GM12878 (cell line): ENCODE measurements around the gene LCE2C. TPM values are rescaled to one million over a fixed set of nuclear protein-coding genes. Genes with fewer than 3 reads are reported as not detected.

Experiments
- ATAC-seq: fragments of 200-7000 bp; cut with Tn5 transposase; 3 replicates; pipeline ENCODE4 v1.9.1; 2020; ENCODE audit warnings: mild to moderate bottlenecking, moderate library complexity
- BruUV-seq: library from RNA; stranded (reverse); fragments of 400-500 nt; replicated peaks from 2 replicates; lab custom pipeline; 2021; lab: Mats Ljungman, UMichigan
- CTCF ChIA-PET: fragments of 300-600 bp; sonication (Branson Sonifier 250); formaldehyde crosslinking; extraction: SDS; loops from one replicate; lab custom pipeline; 2021; ENCODE audit warnings: inconsistent platforms; lab: Yijun Ruan, JAX
- POLR2A ChIA-PET: fragments of 350-600 bp; formaldehyde crosslinking; extraction: SDS; loops from one replicate; lab custom pipeline; 2021; ENCODE audit warnings: inconsistent platforms; lab: Charles Lee
- RAD21 ChIA-PET: fragments of 300-600 bp; sonication (Branson Sonifier 250); formaldehyde crosslinking; loops from one replicate; lab custom pipeline; 2023; ENCODE audit warnings: antibody characterized with exemption; ENCODE audit not compliant: unreplicated experiment; lab: Charles Lee
- SMC1A ChIA-PET: fragments of 300-600 bp; sonication (Branson Sonifier 250); formaldehyde crosslinking; loops from one replicate; lab custom pipeline; 2023; ENCODE audit not compliant: unreplicated experiment, uncharacterized antibody; lab: Charles Lee
- DNase-seq: peaks from one replicate; pipeline ENCODE4 v3.0.0-alpha.2; 2011; ENCODE audit warnings: low read depth, low spot score
- FAIRE-seq: peaks from 3 replicates; lab custom pipeline; 2011; peaks lifted over from hg19 to GRCh38; lab: Jason Lieb, UNC
- H2AFZ ChIP-seq: 2 replicates; pipeline ENCODE4 v1.6.0; 2011; ENCODE audit warnings: low read depth, low read length, control low read depth; ENCODE audit not compliant: control insufficient read depth
- H3K27ac ChIP-seq: 2 replicates; pipeline ENCODE4 v1.5.1; 2011; ENCODE audit warnings: control low read depth; ENCODE audit not compliant: control insufficient read depth, insufficient read depth
- H3K27me3 ChIP-seq, 2 experiments: replicated peaks in 1 of 2; 2 replicates each; pipeline versions ENCODE4 v1.6.0 to v1.6.1; 2011; ENCODE audit warnings: low read length in 1 of 2; ENCODE audit not compliant: control insufficient read depth in 2 of 2, insufficient read depth in 2 of 2
- H3K36me3 ChIP-seq, 2 experiments: 2 replicates each; pipeline ENCODE4 v1.5.1; 2011; ENCODE audit warnings: low read length in 1 of 2; ENCODE audit not compliant: control insufficient read depth in 2 of 2, insufficient read depth in 2 of 2
- H3K4me1 ChIP-seq: 2 replicates; pipeline ENCODE4 v1.6.1; 2011; ENCODE audit warnings: mild to moderate bottlenecking, low read length, moderate library complexity, mixed read lengths; ENCODE audit not compliant: control insufficient read depth, insufficient read depth
- H3K4me2 ChIP-seq: 2 replicates; pipeline ENCODE4 v1.6.0; 2011; ENCODE audit warnings: control low read depth; ENCODE audit not compliant: control insufficient read depth, insufficient read depth
- H3K4me3 ChIP-seq: fragments of 200-600 bp; sonication (generic); 2 replicates; pipeline ENCODE4 v1.5.1; 2016
- H3K79me2 ChIP-seq: 2 replicates; pipeline ENCODE4 v1.6.0; 2011; ENCODE audit warnings: low read length; ENCODE audit not compliant: control insufficient read depth, insufficient read depth
- H3K9ac ChIP-seq: 2 replicates; pipeline ENCODE4 v1.8.0; 2011; ENCODE audit warnings: low read length, control low read depth, mixed read lengths; ENCODE audit not compliant: control insufficient read depth, insufficient read depth
- H3K9me3 ChIP-seq: replicated peaks from 3 replicates; pipeline ENCODE4 v1.5.1; 2011; ENCODE audit warnings: mild to moderate bottlenecking, low read length; ENCODE audit not compliant: control insufficient read depth, insufficient read depth
- H4K20me1 ChIP-seq: 2 replicates; pipeline ENCODE4 v1.6.0; 2011; ENCODE audit not compliant: control insufficient read depth, insufficient read depth
- ASH2L ChIP-seq: fragments of 300-600, 200-600 bp; sonication (generic); IDR thresholded peaks from 2 replicates; pipeline ENCODE4 v1.6.1; 2017; ENCODE audit warnings: low read depth, mild to moderate bottlenecking, borderline replicate concordance
- DPF2 ChIP-seq: fragments of 450-650 bp; IDR thresholded peaks from 2 replicates; pipeline ENCODE4 v1.6.1; 2017; ENCODE audit warnings: mild to moderate bottlenecking
- GABPA ChIP-seq: IDR thresholded peaks from 2 replicates; pipeline ENCODE4 v1.6.1; 2014; ENCODE audit warnings: antibody characterized with exemption, low read depth, mild to moderate bottlenecking, inconsistent platforms
- HDGF ChIP-seq: fragments of 450-650 bp; IDR thresholded peaks from 2 replicates; pipeline ENCODE4 v1.6.1; 2016; ENCODE audit warnings: antibody characterized with exemption
- HSF1 ChIP-seq: fragments of 150-350 bp; IDR thresholded peaks from 2 replicates; pipeline ENCODE4 v1.6.1; 2014; ENCODE audit warnings: mild to moderate bottlenecking, low read depth, low read length
- NFIC ChIP-seq: IDR thresholded peaks from 2 replicates; pipeline ENCODE4 v1.6.1; 2012; ENCODE audit warnings: low read depth, mild to moderate bottlenecking, inconsistent platforms, low read length, moderate library complexity
- NR2C2 ChIP-seq: IDR thresholded peaks from 2 replicates; pipeline ENCODE4 v1.6.1; 2011; ENCODE audit warnings: borderline replicate concordance, low read depth; ENCODE audit not compliant: control insufficient read depth, insufficient read length
- NRF1 ChIP-seq: conservative IDR thresholded peaks from 2 replicates; pipeline ENCODE4 v1.6.1; 2011; ENCODE audit warnings: mild to moderate bottlenecking, low read depth, low read length, improper control_type of control experiment
- POLR2AphosphoS2 ChIP-seq: IDR thresholded peaks from 2 replicates; pipeline ENCODE4 v1.6.1; 2011; ENCODE audit warnings: low read depth, mild to moderate bottlenecking, low read length, improper control_type of control experiment, moderate library complexity
- SREBF1 ChIP-seq: IDR thresholded peaks from 2 replicates; pipeline ENCODE4 v1.6.1; 2012; ENCODE audit warnings: mild to moderate bottlenecking, low read length
- SUZ12 ChIP-seq: fragments of 200-600 bp; sonication (generic); IDR thresholded peaks from one replicate; pipeline ENCODE4 v1.6.1; 2018; ENCODE audit warnings: antibody characterized with exemption, mild to moderate bottlenecking; ENCODE audit not compliant: unreplicated experiment
- TCF7 ChIP-seq: IDR thresholded peaks from 2 replicates; pipeline ENCODE4 v1.6.1; 2014; ENCODE audit warnings: antibody characterized with exemption, borderline replicate concordance
- USF2 ChIP-seq: IDR thresholded peaks from 2 replicates; pipeline ENCODE4 v1.6.1; 2011; ENCODE audit warnings: low read depth, low read length, improper control_type of control experiment, borderline replicate concordance
- YBX1 ChIP-seq: fragments of 450-650 bp; IDR thresholded peaks from 2 replicates; pipeline ENCODE4 v1.6.1; 2016; ENCODE audit warnings: antibody characterized with exemption
- ZZZ3 ChIP-seq: IDR thresholded peaks from 2 replicates; pipeline ENCODE4 v1.6.1; 2011; ENCODE audit warnings: low read depth; ENCODE audit not compliant: control insufficient read depth, insufficient read length
- WGBS: methylation state at CpG from one replicate; pipeline ENCODE4 v1.1.6; 2016; ENCODE audit warnings: low lambda C conversion rate; ENCODE audit not compliant: insufficient replicate concordance, insufficient coverage; ENCODE audit errors: missing lambda C conversion rate; 5-methylcytosine and 5-hydroxymethylcytosine counted together
- in situ Hi-C: fragments of 300-500 bp; cut with MboI; formaldehyde crosslinking; loops from 9 replicates; pipeline ENCODE4 v1.14.3; 2018; ENCODE audit warnings: mixed read lengths
- intact Hi-C: fragments of 100-400 bp; cut with micrococcal nuclease; formaldehyde crosslinking; loops from one replicate; pipeline ENCODE4 v1.14.2; 2022; ENCODE audit not compliant: unreplicated experiment
- polyA plus RNA-seq, 11 experiments: library from polyadenylated mRNA; depleted of rRNA in 4 of 11; unstranded in 6 of 11; stranded (reverse) in 5 of 11; fragments of >200 nt; fragmentation: Nextera tagmentation in 4 of 11; fragmentation: Illumina TruSeq in 1 of 11; extraction: Ambion mirVana in 4 of 11; extraction: Trizol in 1 of 11; gene quantifications; 1 replicate in 1 of 11; 2 replicates in 10 of 11; pipeline versions ENCODE4 v1.2.1 to v1.2.3, GENCODE V29; 2011 to 2016; ENCODE audit warnings: inconsistent platforms in 2 of 11, missing spikeins in 2 of 11, low read depth in 1 of 11
- total RNA-seq, 4 experiments: library from RNA; depleted of rRNA in 3 of 4; stranded (reverse); fragments of >200 nt in 3 of 4; fragmentation: Illumina TruSeq in 1 of 4; extraction: Trizol in 1 of 4; gene quantifications; 2 replicates each; pipeline versions ENCODE4 v1.2.1 to v1.2.3, GENCODE V29; 2013 to 2021
- TF ChIP-seq, protein P1 (sequence below): IDR thresholded peaks from 2 replicates; pipeline ENCODE4 v1.6.1; 2012; ENCODE audit warnings: low read length, inconsistent platforms
- TF ChIP-seq, protein P2 (sequence below): IDR thresholded peaks from 2 replicates; pipeline ENCODE4 v1.6.1; 2012; ENCODE audit warnings: improper control_type of control experiment, low read depth, low read length; ENCODE audit not compliant: insufficient replicate concordance

LCE2C gene
- total and polyA plus RNA-seq, 10 of the 15 experiments (the other 5 are each of a cell fraction or from before 2014, with no cell fraction given) = not detected

DNA sequence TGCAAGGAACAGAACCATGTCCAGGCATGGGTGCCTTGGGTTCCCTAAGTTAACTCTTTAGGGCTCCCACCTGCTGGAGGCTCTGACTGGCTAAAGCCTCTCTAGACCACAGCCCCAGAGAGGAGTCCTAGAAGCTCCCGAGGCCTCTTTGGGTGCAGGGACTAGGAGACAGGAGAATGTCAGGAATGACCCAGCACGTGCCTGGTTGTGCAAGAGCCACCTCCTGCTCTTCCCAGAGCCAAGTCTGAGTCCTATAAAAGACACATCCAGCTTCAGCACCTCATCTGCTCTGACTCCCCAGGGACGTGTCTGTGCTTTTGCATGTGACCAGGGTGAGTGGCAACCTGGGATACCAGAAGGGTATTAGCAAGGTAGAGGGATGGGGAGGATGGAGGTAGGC, 12.0 kb upstream of the LCE2C start, which contains the start of gene LCE2D:
TSS of gene LCE2D (plus strand) at position 283 of the 400 bp plus-strand sequence. CDS start 726 bp downstream, outside the sequence.
- Histone ChIP-seq H3K79me2 (no peaks in the 10 kb centered on the region), H3K27me3 (peaks cover 0 to 2% of the 10 kb centered on the region in 2 experiments; a peak in 2 of 4 replicates), H3K9me3 (no peaks in the 10 kb centered on the region), H3K27ac (no peak within 1 kb of the TSS), H3K9ac (no peak within 1 kb of the TSS), H3K4me2 (no peak within 1 kb of the TSS), H4K20me1 (no peaks in the 10 kb centered on the region), H3K4me3 (no peak within 1 kb of the TSS), H3K36me3 (no peaks in the 10 kb centered on the region), H3K4me1 (no peaks in the 10 kb centered on the region), H2AFZ (no peak within 1 kb of the TSS)
- in situ Hi-C loops (no loop called here), intact Hi-C loops (no loop called here)
- ChIA-PET POLR2A (no interaction called here), RAD21 (no interaction called here), SMC1A (no interaction called here), CTCF (interaction anchor here (0.7 kb wide), 1 partner anchor 10 kb away, joined by 3 read pairs; no protein-coding TSS in a partner anchor)
- BruUV-seq = no TSS peak
- ATAC-seq (no peak), DNase-seq (no peak), FAIRE-seq (no peak)
- 2% methylated on average over 3 of the region's 3 CpGs for WGBS
- TF ChIP-seq SREBF1 (no peak), ASH2L (no peak), HSF1 (no peak), POLR2AphosphoS2 (no peak), NR2C2 (no peak), GABPA (no peak), YBX1 (no peak), TCF7 (no peak), DPF2 (no peak), HDGF (no peak), USF2 (no peak), NRF1 (no peak), NFIC (no peak), SUZ12 (no peak), ZZZ3 (no peak)
- TF ChIP-seq, protein P1, sequence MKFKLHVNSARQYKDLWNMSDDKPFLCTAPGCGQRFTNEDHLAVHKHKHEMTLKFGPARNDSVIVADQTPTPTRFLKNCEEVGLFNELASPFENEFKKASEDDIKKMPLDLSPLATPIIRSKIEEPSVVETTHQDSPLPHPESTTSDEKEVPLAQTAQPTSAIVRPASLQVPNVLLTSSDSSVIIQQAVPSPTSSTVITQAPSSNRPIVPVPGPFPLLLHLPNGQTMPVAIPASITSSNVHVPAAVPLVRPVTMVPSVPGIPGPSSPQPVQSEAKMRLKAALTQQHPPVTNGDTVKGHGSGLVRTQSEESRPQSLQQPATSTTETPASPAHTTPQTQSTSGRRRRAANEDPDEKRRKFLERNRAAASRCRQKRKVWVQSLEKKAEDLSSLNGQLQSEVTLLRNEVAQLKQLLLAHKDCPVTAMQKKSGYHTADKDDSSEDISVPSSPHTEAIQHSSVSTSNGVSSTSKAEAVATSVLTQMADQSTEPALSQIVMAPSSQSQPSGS = no peak
- TF ChIP-seq, protein P2, sequence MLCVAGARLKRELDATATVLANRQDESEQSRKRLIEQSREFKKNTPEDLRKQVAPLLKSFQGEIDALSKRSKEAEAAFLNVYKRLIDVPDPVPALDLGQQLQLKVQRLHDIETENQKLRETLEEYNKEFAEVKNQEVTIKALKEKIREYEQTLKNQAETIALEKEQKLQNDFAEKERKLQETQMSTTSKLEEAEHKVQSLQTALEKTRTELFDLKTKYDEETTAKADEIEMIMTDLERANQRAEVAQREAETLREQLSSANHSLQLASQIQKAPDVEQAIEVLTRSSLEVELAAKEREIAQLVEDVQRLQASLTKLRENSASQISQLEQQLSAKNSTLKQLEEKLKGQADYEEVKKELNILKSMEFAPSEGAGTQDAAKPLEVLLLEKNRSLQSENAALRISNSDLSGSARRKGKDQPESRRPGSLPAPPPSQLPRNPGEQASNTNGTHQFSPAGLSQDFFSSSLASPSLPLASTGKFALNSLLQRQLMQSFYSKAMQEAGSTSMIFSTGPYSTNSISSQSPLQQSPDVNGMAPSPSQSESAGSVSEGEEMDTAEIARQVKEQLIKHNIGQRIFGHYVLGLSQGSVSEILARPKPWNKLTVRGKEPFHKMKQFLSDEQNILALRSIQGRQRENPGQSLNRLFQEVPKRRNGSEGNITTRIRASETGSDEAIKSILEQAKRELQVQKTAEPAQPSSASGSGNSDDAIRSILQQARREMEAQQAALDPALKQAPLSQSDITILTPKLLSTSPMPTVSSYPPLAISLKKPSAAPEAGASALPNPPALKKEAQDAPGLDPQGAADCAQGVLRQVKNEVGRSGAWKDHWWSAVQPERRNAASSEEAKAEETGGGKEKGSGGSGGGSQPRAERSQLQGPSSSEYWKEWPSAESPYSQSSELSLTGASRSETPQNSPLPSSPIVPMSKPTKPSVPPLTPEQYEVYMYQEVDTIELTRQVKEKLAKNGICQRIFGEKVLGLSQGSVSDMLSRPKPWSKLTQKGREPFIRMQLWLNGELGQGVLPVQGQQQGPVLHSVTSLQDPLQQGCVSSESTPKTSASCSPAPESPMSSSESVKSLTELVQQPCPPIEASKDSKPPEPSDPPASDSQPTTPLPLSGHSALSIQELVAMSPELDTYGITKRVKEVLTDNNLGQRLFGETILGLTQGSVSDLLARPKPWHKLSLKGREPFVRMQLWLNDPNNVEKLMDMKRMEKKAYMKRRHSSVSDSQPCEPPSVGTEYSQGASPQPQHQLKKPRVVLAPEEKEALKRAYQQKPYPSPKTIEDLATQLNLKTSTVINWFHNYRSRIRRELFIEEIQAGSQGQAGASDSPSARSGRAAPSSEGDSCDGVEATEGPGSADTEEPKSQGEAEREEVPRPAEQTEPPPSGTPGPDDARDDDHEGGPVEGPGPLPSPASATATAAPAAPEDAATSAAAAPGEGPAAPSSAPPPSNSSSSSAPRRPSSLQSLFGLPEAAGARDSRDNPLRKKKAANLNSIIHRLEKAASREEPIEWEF = no peak
